Aorta (tissue), 5 donors: Measurements from ENCODE around the gene CAPN1. TPM values are rescaled to one million over a fixed set of nuclear protein-coding genes. Genes with fewer than 3 reads are reported as not detected.

Source experiments
- ATAC-seq: fragments of 200-7000 bp; cut with Tn5 transposase; one replicate; pipeline ENCODE4 v1.9.1; 2022; ENCODE audit warnings: moderate library complexity; ENCODE audit not compliant: low FRiP score
- DNase-seq, 2 donors: peaks; one replicate each; pipeline ENCODE4 v3.0.0-alpha.2; 2020
- H3K27ac ChIP-seq, 2 donors: one replicate each; pipeline ENCODE4 v1.5.1; 2013; ENCODE audit warnings: low read length in 2 of 2, mild to moderate bottlenecking in 2 of 2, moderate library complexity in 2 of 2, control low read depth in 1 of 2, inconsistent platforms in 1 of 2, low read depth in 1 of 2
- H3K27me3 ChIP-seq, 2 donors: one replicate each; pipeline ENCODE4 v1.6.1; 2013; ENCODE audit warnings: control low read depth in 1 of 2, low read length in 1 of 2, mild to moderate bottlenecking in 1 of 2, moderate library complexity in 1 of 2; ENCODE audit not compliant: insufficient read depth in 2 of 2, control insufficient read depth in 1 of 2
- H3K36me3 ChIP-seq, 2 donors: one replicate each; pipeline ENCODE4 v1.6.1; 2013; ENCODE audit warnings: control low read depth in 1 of 2, low read length in 1 of 2, mild to moderate bottlenecking in 1 of 2; ENCODE audit not compliant: insufficient read depth in 2 of 2, control insufficient read depth in 1 of 2
- H3K4me1 ChIP-seq, 2 donors: one replicate each; pipeline ENCODE4 v1.6.1; 2013; ENCODE audit warnings: low read length in 2 of 2, control low read depth in 1 of 2, mild to moderate bottlenecking in 1 of 2, moderate library complexity in 1 of 2; ENCODE audit not compliant: insufficient read depth in 2 of 2, control insufficient read depth in 1 of 2
- H3K4me3 ChIP-seq, 2 donors: one replicate each; pipeline ENCODE4 v1.5.1; 2013; ENCODE audit warnings: low read length in 2 of 2, control low read depth in 1 of 2, mild to moderate bottlenecking in 1 of 2
- H3K9me3 ChIP-seq: one replicate; pipeline ENCODE4 v1.6.1; 2013; ENCODE audit warnings: mild to moderate bottlenecking, low read length; ENCODE audit not compliant: control insufficient read depth
- WGBS, 2 donors: extraction: QIAGEN DNeasy Blood & Tissue Kit; methylation state at CpG; one replicate each; pipeline ENCODE4 v1.1.7; 2013; 5-methylcytosine and 5-hydroxymethylcytosine counted together
- intact Hi-C, 2 donors: fragments of 100-400 bp; cut with DNase I; formaldehyde crosslinking; loops; one replicate each; pipeline versions ENCODE4 v1.14.2 to v1.15.0; 2022
- long read RNA-seq, 2 donors: library from polyadenylated mRNA; unstranded; transcript quantifications; one replicate each; pipeline ENCODE4 v2.0.0, GENCODE V29; 2020 to 2021
- polyA plus RNA-seq, 2 donors: library from polyadenylated mRNA; stranded (reverse); fragments of 200-250 nt; gene quantifications; one replicate each; pipeline ENCODE4 v1.2.3, GENCODE V29; 2013
- total RNA-seq, 2 donors: library from RNA; stranded (reverse); fragmentation: NEBNext Ultra II Directional; extraction: Animal tissue kit (Norgen Biotek cat#: 25700); gene quantifications; one replicate each; pipeline ENCODE4 v1.2.1, GENCODE V29; 2021
- donor health status: healthy with polysubstance abuse.
- donor health status: Bipolar disorder and iron deficiency.
- donor health status: DM: no; HTN: no; CAD: no.
- donor health status: DM: no; HTN: no; CAD: no.
- donor health status: DM: yes; HTN: yes; CAD: no.

The CAPN1 gene
- total RNA-seq (100 to 1,000 TPM; 109 to 137 TPM), polyA plus RNA-seq (10 to 100 TPM; 75.5 to 96.3 TPM)
- long read RNA-seq, donor 1, partial matches to known transcripts, result 119 of 499 reads
- long read RNA-seq, donor 1, other reads (novel, unspliced or antisense), result 380 of 499 reads
- long read RNA-seq, donor 2, partial matches to known transcripts, result 27 of 103 reads
- long read RNA-seq, donor 2, other reads (novel, unspliced or antisense), result 76 of 103 reads

- Histone ChIP-seq H3K9me3 (no peaks in the 10 kb centered on the region), H3K4me1 (no peaks in the 10 kb centered on the region), H3K27ac (peak within 1 kb of the TSS in 1 of 2 donors; percentile 73), H3K36me3 (no peaks in the 10 kb centered on the region), H3K27me3 (no peaks in the 10 kb centered on the region), H3K4me3 (peak within 1 kb of the TSS; percentile 81 to 92)
- ATAC-seq (peak; percentile 73), DNase-seq (peak; percentile 89 to 94)
- WGBS, 2 donors, result 0 to 1% methylated on average over 24 to 43 of the region's 43 CpGs
- intact Hi-C loops, result loop anchor here in 1 of 2 donors (2.0 kb wide), 1 partner anchor 65 kb away; the partner anchor contains the start of gene ZNHIT2
Observed at GRCh38 chr11:65181569-65182257, at the start of gene CAPN1. TSS of gene CAPN1 (plus strand) at chr11:65181928. CDS start at chr11:65182702, 774 bp downstream.

- WGBS, 2 donors, result 71 to 72% methylated on average over 10 of the region's 10 CpGs
- no peak overlapping the region for H3K4me3 ChIP-seq
- H3K36me3 ChIP-seq, result peaks cover 7 to 15% of the 10 kb centered on the region in 2 donors
- no peak for ATAC-seq
- no peaks in the 10 kb centered on the region for H3K4me1 ChIP-seq
- DNase-seq, result peak in 1 of 2 donors; percentile 30
- H3K27me3 ChIP-seq, result no peaks in the 10 kb centered on the region
- H3K9me3 ChIP-seq, result no peaks in the 10 kb centered on the region
- H3K27ac ChIP-seq, result no peak overlapping the region
- intact Hi-C loops, result no loop called here
Observed at GRCh38 chr11:65132238-65132987, 49.3 kb upstream of the CAPN1 start.

- intact Hi-C loops, result no loop called here
- Histone ChIP-seq H3K27ac (no peak overlapping the region), H3K36me3 (peaks cover 4 to 12% of the 10 kb centered on the region in 2 donors), H3K9me3 (no peaks in the 10 kb centered on the region), H3K4me1 (no peaks in the 10 kb centered on the region), H3K4me3 (peak overlapping the region; percentile 38 to 68), H3K27me3 (no peaks in the 10 kb centered on the region)
- ATAC-seq (no peak), DNase-seq (peak; percentile 56 to 61)
- 34 to 36% methylated on average over 18 of the region's 18 CpGs for WGBS, 2 donors
Observed at GRCh38 chr11:65132988-65133700, 48.6 kb upstream of the CAPN1 start.

GRCh38 chr11:65133724-65134123 lies 48.0 kb upstream of the CAPN1 start:
- Histone ChIP-seq H3K4me3 (peak overlapping the region; percentile 38 to 68), H3K27ac (peak overlapping the region; percentile 1 to 41), H3K27me3 (no peaks in the 10 kb centered on the region), H3K9me3 (no peaks in the 10 kb centered on the region), H3K4me1 (no peaks in the 10 kb centered on the region), H3K36me3 (peaks cover under 1 to 12% of the 10 kb centered on the region in 2 donors)
- 1% methylated on average over 20 of the region's 20 CpGs for WGBS, 2 donors
- peak; percentile 8 for ATAC-seq
- intact Hi-C loops, result no loop called here
- DNase-seq, result peak in 1 of 2 donors; percentile 72

- peak; percentile 94 for ATAC-seq
- peak within 1 kb of the TSS; percentile 50 to 89 for H3K27ac ChIP-seq
- H3K4me1 ChIP-seq, result no peaks in the 10 kb centered on the region
- H3K9me3 ChIP-seq, result no peaks in the 10 kb centered on the region
- intact Hi-C loops, result no loop called here
- WGBS, 2 donors, result 1% methylated on average over 58 to 60 of the region's 60 CpGs
- no peaks in the 10 kb centered on the region for H3K27me3 ChIP-seq
- H3K36me3 ChIP-seq, result peaks cover 0 to 12% of the 10 kb centered on the region in 2 donors
- H3K4me3 ChIP-seq, result peak within 1 kb of the TSS; percentile 55 to 68
- peak; percentile 95 to 97 for DNase-seq
Observed at GRCh38 chr11:65134240-65134951, 47.3 kb upstream of the CAPN1 start, which contains the start of gene SYVN1. TSS of gene SYVN1 (minus strand) at chr11:65134519. CDS start at chr11:65133601, 918 bp downstream.

GRCh38 chr11:65134952-65135632 lies 46.6 kb upstream of the CAPN1 start:
- H3K27ac ChIP-seq, result peak overlapping the region; percentile 50 to 89
- H3K27me3 ChIP-seq, result no peaks in the 10 kb centered on the region
- ATAC-seq, result peak; percentile 92
- H3K9me3 ChIP-seq, result no peaks in the 10 kb centered on the region
- intact Hi-C loops, result loop anchor here in 1 of 2 donors (5.0 kb wide), 1 partner anchor 42 kb away; no protein-coding TSS in a partner anchor
- H3K36me3 ChIP-seq, result peaks cover 0 to 11% of the 10 kb centered on the region in 2 donors
- H3K4me1 ChIP-seq, result no peaks in the 10 kb centered on the region
- 1 to 2% methylated on average over 24 of the region's 24 CpGs for WGBS, 2 donors
- peak; percentile 91 to 95 for DNase-seq
- peak overlapping the region; percentile 55 to 68 for H3K4me3 ChIP-seq

- peak in 1 of 2 donors; percentile 41 for DNase-seq
- Histone ChIP-seq H3K4me3 (no peak overlapping the region), H3K27ac (peak overlapping the region; percentile 50 to 89), H3K4me1 (no peaks in the 10 kb centered on the region), H3K27me3 (no peaks in the 10 kb centered on the region), H3K36me3 (peaks cover 0 to 6% of the 10 kb centered on the region in 2 donors), H3K9me3 (no peaks in the 10 kb centered on the region)
- WGBS, 2 donors, result 52 to 53% methylated on average over 11 of the region's 11 CpGs
- no peak for ATAC-seq
- intact Hi-C loops, result loop anchor here (1.0 to 5.0 kb wide), 2 partner anchors 42 to 44 kb away; no protein-coding TSS in a partner anchor
Observed at GRCh38 chr11:65135633-65136145, 46.0 kb upstream of the CAPN1 start.
